COLO668 (cell line): ENCODE results near the gene DNAJC13.
"Not testable (repeated sequence)": the region's sequence is repeated elsewhere in the genome, so short reads cannot be mapped to it uniquely, and the experiment has no call there.

ENCODE experiments used
- DNase-seq: peaks from one replicate; lab custom pipeline; 2025; ENCODE audit not compliant: unreplicated experiment; lab: John Stamatoyannopoulos, UW

Gene DNAJC13

GRCh38 chr3:132416807-132417694, at the start of gene DNAJC13:
DNAJC13 (plus strand) TSS chr3:132417502; CDS start chr3:132434551, 17,049 bp downstream.
- peak; percentile 92 for DNase-seq

- no peak for DNase-seq
These were observed 48.8 kb upstream of the DNAJC13 start for GRCh38 chr3:132368515-132368914.

- no peak for DNase-seq
These were observed 48.3 kb upstream of the DNAJC13 start for GRCh38 chr3:132368962-132369361.

- not testable (repeated sequence) for DNase-seq
These were observed 40.4 kb upstream of the DNAJC13 start for GRCh38 chr3:132376945-132377354.

- no peak for DNase-seq
These were observed 39.1 kb upstream of the DNAJC13 start for GRCh38 chr3:132378048-132378762.

GRCh38 chr3:132378846-132379245, 38.5 kb upstream of the DNAJC13 start:
- peak; percentile 14 for DNase-seq

- DNase-seq = no peak
These were observed 36.4 kb upstream of the DNAJC13 start for GRCh38 chr3:132380920-132381319.

- no peak for DNase-seq
These were observed 35.9 kb upstream of the DNAJC13 start for GRCh38 chr3:132381348-132381944.

GRCh38 chr3:132382267-132382666, 35.0 kb upstream of the DNAJC13 start:
- DNase-seq = no peak

GRCh38 chr3:132382688-132383194, 34.6 kb upstream of the DNAJC13 start:
- no peak for DNase-seq

- no peak for DNase-seq
These were observed 31.0 kb upstream of the DNAJC13 start for GRCh38 chr3:132386259-132386658.

- not testable (repeated sequence) for DNase-seq
These were observed 24.6 kb upstream of the DNAJC13 start for GRCh38 chr3:132392675-132393074.

- DNase-seq = no peak
These were observed 23.0 kb upstream of the DNAJC13 start for GRCh38 chr3:132394320-132394719.

GRCh38 chr3:132395126-132395525, 22.2 kb upstream of the DNAJC13 start:
- no peak for DNase-seq

- DNase-seq = no peak
These were observed 21.0 kb upstream of the DNAJC13 start for GRCh38 chr3:132396255-132396654.

- not testable (repeated sequence) for DNase-seq
These were observed 20.5 kb upstream of the DNAJC13 start for GRCh38 chr3:132396776-132397175.

GRCh38 chr3:132399054-132399929, 18.0 kb upstream of the DNAJC13 start:
- peak; percentile 2 for DNase-seq

- DNase-seq = no peak
These were observed 16.0 kb upstream of the DNAJC13 start for GRCh38 chr3:132401255-132401654.

- DNase-seq = no peak
These were observed 13.0 kb upstream of the DNAJC13 start for GRCh38 chr3:132404276-132404675.

GRCh38 chr3:132405188-132405587, 12.1 kb upstream of the DNAJC13 start:
- no peak for DNase-seq
